ENCODE measurements around the gene KATNBL1.
A peak's percentile ranks its signal among the peaks of the same experiment; 100 is the strongest.

The KATNBL1 gene

GRCh38 chr15:34114739-34115138 lies 95.2 kb downstream of the KATNBL1 start:
- no peak for DNase-seq (ENCODE audit: low read depth)

GRCh38 chr15:34114215-34114614 lies 95.7 kb downstream of the KATNBL1 start:
- no peak for DNase-seq (ENCODE audit: low read depth)

GRCh38 chr15:34111488-34111887 lies 98.4 kb downstream of the KATNBL1 start:
- no peak for DNase-seq (ENCODE audit: low read depth)

- peak; percentile 60 for DNase-seq (ENCODE audit: low read depth)
These were observed 99.9 kb downstream of the KATNBL1 start for GRCh38 chr15:34109797-34110663.

- DNase-seq (ENCODE audit: low read depth): no peak
These were observed 102.6 kb downstream of the KATNBL1 start for GRCh38 chr15:34107315-34107714.

- DNase-seq (ENCODE audit: low read depth): no peak
These were observed 103.5 kb downstream of the KATNBL1 start for GRCh38 chr15:34106423-34106822.

- no peak for DNase-seq (ENCODE audit: low read depth)
These were observed 107.5 kb downstream of the KATNBL1 start for GRCh38 chr15:34102175-34102925.

- peak; percentile 100 for DNase-seq (ENCODE audit: low read depth)
These were observed 108.3 kb downstream of the KATNBL1 start, which contains the start of the genes EMC7 and PGBD4 for GRCh38 chr15:34101366-34102174. TSS of gene EMC7 (minus strand) at chr15:34101862. CDS start at chr15:34101839, 23 bp downstream. TSS of gene PGBD4 (plus strand) at chr15:34102083. CDS start at chr15:34102532, 449 bp downstream.

GRCh38 chr15:34099914-34100313 lies 110.0 kb downstream of the KATNBL1 start:
- DNase-seq (ENCODE audit: low read depth): no peak
